ENCODE data around the gene ZWILCH.
"Not testable (repeated sequence)": the region's sequence is repeated elsewhere in the genome, so short reads cannot be mapped to it uniquely, and the experiment has no call there.

GRCh38 chr15:66500346-66500745 is 4.8 kb upstream of the ZWILCH start:
- TF ChIP-seq POLR2AphosphoS5, POLR2A, CTCF, EP300 (IDR thresholded peaks at IDR 0.05): not testable (repeated sequence)
